Measurements from ENCODE around the gene EEFSEC. TPM values are rescaled to one million over a fixed set of nuclear protein-coding genes. Genes with fewer than 3 reads are reported as not detected.

Gene EEFSEC
- total RNA-seq, 4 donors from 2014 or later = 11.5 to 18.7 (median 14.9) TPM

DNA sequence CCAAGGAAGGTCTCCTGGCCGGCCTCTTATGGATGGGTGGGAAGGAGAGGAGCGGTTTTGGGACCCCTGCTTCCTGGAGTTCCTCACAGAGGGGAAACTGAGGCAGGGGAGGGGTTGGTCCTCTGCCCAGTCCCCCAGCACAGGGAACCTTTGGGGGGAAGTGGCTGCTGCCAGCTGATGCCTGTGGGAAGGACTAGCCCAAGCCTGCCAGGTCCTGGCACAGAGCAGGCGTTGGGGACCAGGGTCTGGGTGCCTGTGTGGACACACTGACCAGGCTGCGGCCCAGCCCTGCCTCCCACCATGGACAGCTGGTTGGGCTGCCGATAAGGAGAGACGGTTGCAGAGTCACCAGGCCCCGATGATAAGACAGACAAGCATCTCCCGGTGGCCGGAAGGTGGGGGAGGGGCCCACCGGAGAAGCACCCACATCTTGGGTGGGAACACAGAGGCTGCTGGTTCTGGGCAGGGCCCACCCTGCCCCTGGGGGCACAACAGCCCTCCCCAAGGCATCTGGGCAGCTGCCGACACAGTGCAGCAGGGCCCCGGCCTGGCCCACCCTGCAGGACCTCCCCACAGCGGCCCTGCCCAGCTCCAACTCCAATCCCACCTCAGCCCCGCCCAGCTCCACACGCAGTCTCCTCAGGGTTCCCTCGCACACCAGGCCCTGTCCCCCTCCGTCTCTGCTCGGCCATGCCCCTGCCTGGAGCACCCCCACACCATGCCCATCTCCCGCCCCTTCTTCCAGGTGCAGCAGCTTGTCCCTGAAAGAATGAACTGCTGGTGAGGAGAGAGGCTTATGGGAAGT, 262.7 kb downstream of the EEFSEC start:
- intact Hi-C loops (cut with DNase I) = no loop called here
- DNase-seq = no peak

DNA sequence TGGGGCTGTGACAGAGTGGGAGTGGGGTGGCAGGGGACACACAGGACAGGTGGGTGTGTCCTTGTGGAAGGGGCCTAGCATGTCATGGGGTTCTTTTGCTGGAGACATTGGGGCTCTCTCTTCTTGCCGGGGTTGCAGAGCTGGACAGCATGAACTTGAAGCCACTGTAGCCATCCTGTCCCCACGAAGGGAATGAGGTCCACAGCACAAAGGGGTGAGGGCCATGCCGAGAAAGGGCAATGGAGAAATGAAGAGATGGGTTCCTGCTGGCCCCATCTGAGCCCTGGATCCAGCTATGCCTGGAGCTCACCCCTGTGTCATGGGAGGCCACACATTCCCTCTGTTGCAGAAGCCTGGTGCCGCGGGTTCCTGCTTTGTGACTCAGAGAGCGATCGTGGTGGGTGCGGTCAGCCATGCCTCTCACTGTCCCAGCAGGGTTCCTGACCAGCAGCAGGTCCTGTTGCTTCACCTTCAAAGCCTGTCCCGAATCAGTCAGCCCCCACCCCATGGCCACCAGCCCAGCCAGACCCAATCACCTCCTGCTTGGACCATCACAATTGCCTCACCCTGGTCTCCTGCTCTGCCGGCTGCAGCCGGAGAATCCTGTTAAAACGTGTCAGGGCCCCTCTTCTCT, 263.4 kb downstream of the EEFSEC start:
- Histone ChIP-seq H3K36me3 (no peaks in the 10 kb centered on the region), H3K27me3 (no peaks in the 10 kb centered on the region), H3K4me3 (no peak overlapping the region), H3K9me3 (no peaks in the 10 kb centered on the region), H3K27ac (peak overlapping the region in 1 of 4 donors; percentile 13), H3K4me1 (no peaks in the 10 kb centered on the region)
- intact Hi-C loops (cut with DNase I) = no loop called here
- no peak for DNase-seq
- TF ChIP-seq CTCF (IDR thresholded peaks at IDR 0.05) (no peak), POLR2A (IDR thresholded peaks at IDR 0.05) (no peak)
- 49 to 87% methylated on average over 3 to 11 of the region's 12 CpGs for WGBS, 2 donors

More for the DNA sequence above, 262.7 kb downstream of the EEFSEC start:
- Histone ChIP-seq H3K4me1 (no peaks in the 10 kb centered on the region), H3K36me3 (no peaks in the 10 kb centered on the region), H3K27me3 (no peaks in the 10 kb centered on the region), H3K9me3 (no peaks in the 10 kb centered on the region), H3K4me3 (no peak overlapping the region), H3K27ac (peak overlapping the region in 2 of 4 donors; percentile 19 to 46)
- WGBS, 2 donors = 76% methylated on average over 12 of the region's 19 CpGs; no CpG with 5 or more reads in 1 of the 2 donors
- TF ChIP-seq CTCF (IDR thresholded peaks at IDR 0.05) (no peak), POLR2A (IDR thresholded peaks at IDR 0.05) (no peak)

- no peak for DNase-seq
- Histone ChIP-seq H3K4me1 (no peaks in the 10 kb centered on the region), H3K27ac (no peak overlapping the region), H3K9me3 (no peaks in the 10 kb centered on the region), H3K36me3 (no peaks in the 10 kb centered on the region), H3K27me3 (no peaks in the 10 kb centered on the region), H3K4me3 (no peak overlapping the region)
- 80 to 92% methylated on average over 2 of the region's 2 CpGs for WGBS, 2 donors
- intact Hi-C loops (cut with DNase I) = no loop called here
- no peak for TF ChIP-seq CTCF (IDR thresholded peaks at IDR 0.05)
- no peak for TF ChIP-seq POLR2A (IDR thresholded peaks at IDR 0.05)
Observed at GRCh38 chr3:128418900-128419299, 265.6 kb downstream of the EEFSEC start.

- intact Hi-C loops (cut with DNase I) = no loop called here
- no peak overlapping the region for H3K27ac ChIP-seq
- DNase-seq = no peak
- H3K4me1 ChIP-seq = no peaks in the 10 kb centered on the region
- no peak for TF ChIP-seq POLR2A (IDR thresholded peaks at IDR 0.05)
- no peak for TF ChIP-seq CTCF (IDR thresholded peaks at IDR 0.05)
- H3K9me3 ChIP-seq = no peaks in the 10 kb centered on the region
- no peaks in the 10 kb centered on the region for H3K27me3 ChIP-seq
- WGBS, 2 donors = 94 to 98% methylated on average over 4 of the region's 4 CpGs
- H3K4me3 ChIP-seq = no peak overlapping the region
- H3K36me3 ChIP-seq = no peaks in the 10 kb centered on the region
Observed at GRCh38 chr3:128419311-128419710, 266.0 kb downstream of the EEFSEC start.

DNA sequence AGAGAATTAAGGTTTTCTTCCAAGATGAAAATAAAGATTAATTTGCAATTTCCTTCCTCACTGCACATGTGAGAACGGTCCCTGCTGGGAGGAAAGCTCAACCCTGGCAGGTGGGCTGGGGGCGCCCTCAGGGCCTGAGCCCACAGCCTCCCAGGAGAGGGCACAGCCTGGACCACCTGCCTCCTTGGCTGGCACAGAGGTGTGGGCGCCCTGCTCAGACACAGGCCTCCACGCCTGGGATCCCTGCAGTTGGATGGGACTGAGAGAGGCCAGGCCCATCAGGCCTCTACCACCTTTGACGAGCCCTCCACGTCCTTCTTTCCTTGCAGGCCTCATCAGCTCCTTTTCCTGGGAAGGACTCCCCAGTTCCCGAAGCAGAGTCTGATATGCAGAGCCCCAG, 267.0 kb downstream of the EEFSEC start:
- no peaks in the 10 kb centered on the region for H3K36me3 ChIP-seq
- no peak for DNase-seq
- H3K27ac ChIP-seq = no peak overlapping the region
- no peaks in the 10 kb centered on the region for H3K9me3 ChIP-seq
- no peak overlapping the region for H3K4me3 ChIP-seq
- H3K27me3 ChIP-seq = peaks cover 0 to under 1% (median 0%) of the 10 kb centered on the region in 4 donors
- no peak for TF ChIP-seq CTCF (IDR thresholded peaks at IDR 0.05)
- TF ChIP-seq POLR2A (IDR thresholded peaks at IDR 0.05) = no peak
- 80 to 98% methylated on average over 1 to 5 of the region's 7 CpGs for WGBS, 2 donors
- intact Hi-C loops (cut with DNase I) = loop anchor here (10.0 kb wide), 1 partner anchor 185 kb away; no protein-coding TSS in a partner anchor
- H3K4me1 ChIP-seq = no peaks in the 10 kb centered on the region

All from esophagus squamous epithelium (tissue), 5 donors.